Keratinocyte (primary cell): ENCODE data around the gene IRF8. TPM values are rescaled to one million over a fixed set of nuclear protein-coding genes. Genes with fewer than 3 reads are reported as not detected.

Source experiments
- DNase-seq: peaks from one replicate; pipeline ENCODE4 v3.0.0-alpha.2; 2011; ENCODE audit warnings: low read depth, missing footprints, low spot score
- FAIRE-seq: peaks from 2 replicates; lab custom pipeline; 2011; peaks lifted over from hg19 to GRCh38; lab: Jason Lieb, UNC
- H2AFZ ChIP-seq: 2 replicates; pipeline ENCODE4 v1.6.0; 2012; ENCODE audit warnings: low read length, control low read depth, inconsistent platforms; ENCODE audit not compliant: control insufficient read depth
- H3K27ac ChIP-seq: 2 replicates; pipeline ENCODE4 v1.5.1; 2011; ENCODE audit warnings: low read length; ENCODE audit not compliant: control insufficient read depth, insufficient read depth
- H3K27me3 ChIP-seq: 3 replicates; pipeline ENCODE4 v1.6.0; 2011; ENCODE audit warnings: low read length; ENCODE audit not compliant: control insufficient read depth, insufficient read depth; ENCODE audit errors: extremely low read depth
- H3K36me3 ChIP-seq, 2 experiments: 2 replicates in 1 of 2; 3 replicates in 1 of 2; pipeline ENCODE4 v1.5.1; 2011; ENCODE audit warnings: low read length in 2 of 2, mild to moderate bottlenecking in 1 of 2; ENCODE audit not compliant: control insufficient read depth in 2 of 2, insufficient read depth in 2 of 2; ENCODE audit errors: extremely low read depth in 1 of 2
- H3K4me1 ChIP-seq: 3 replicates; pipeline ENCODE4 v1.5.1; 2011; ENCODE audit warnings: low read length; ENCODE audit not compliant: control insufficient read depth, insufficient read depth; ENCODE audit errors: extremely low read depth
- H3K4me2 ChIP-seq: 3 replicates; pipeline ENCODE4 v1.6.0; 2011; ENCODE audit warnings: low read depth, low read length; ENCODE audit not compliant: control insufficient read depth, insufficient read depth; ENCODE audit errors: extremely low read depth
- H3K4me3 ChIP-seq, 3 experiments: fragments of 200-600 bp in 1 of 3; sonication (generic) in 1 of 3; 2 replicates in 2 of 3; 3 replicates in 1 of 3; pipeline ENCODE4 v1.5.1; 2011 to 2016; ENCODE audit warnings: low read length in 3 of 3, mild to moderate bottlenecking in 3 of 3, control low read depth in 2 of 3, inconsistent platforms in 1 of 3, low read depth in 1 of 3, mixed read lengths in 1 of 3, mixed run types in 1 of 3, moderate library complexity in 1 of 3; ENCODE audit not compliant: control insufficient read depth in 2 of 3, insufficient read depth in 2 of 3; ENCODE audit errors: extremely low read depth in 1 of 3
- H3K79me2 ChIP-seq: 2 replicates; pipeline ENCODE4 v1.6.0; 2012; ENCODE audit warnings: low read length; ENCODE audit not compliant: control insufficient read depth, insufficient read depth
- H3K9ac ChIP-seq: 3 replicates; pipeline ENCODE4 v1.6.0; 2011; ENCODE audit warnings: low read length; ENCODE audit not compliant: control insufficient read depth, insufficient read depth; ENCODE audit errors: extremely low read depth
- H3K9me1 ChIP-seq: 3 replicates; pipeline ENCODE4 v1.6.0; 2011; ENCODE audit warnings: low read length; ENCODE audit not compliant: control insufficient read depth, insufficient read depth; ENCODE audit errors: extremely low read depth
- H3K9me3 ChIP-seq: 2 replicates; pipeline ENCODE4 v1.5.1; 2012; ENCODE audit warnings: low read depth, low read length; ENCODE audit not compliant: control insufficient read depth
- H4K20me1 ChIP-seq: 3 replicates; pipeline ENCODE4 v1.6.0; 2011; ENCODE audit warnings: low read length; ENCODE audit not compliant: control insufficient read depth, insufficient read depth; ENCODE audit errors: extremely low read depth
- CTCF ChIP-seq, 3 experiments: IDR thresholded peaks in 1 of 3; conservative IDR thresholded peaks in 1 of 3; optimal IDR thresholded peaks in 1 of 3; 2 replicates in 2 of 3; 3 replicates in 1 of 3; pipeline versions ENCODE3 to v1.5.1; 2011; ENCODE audit warnings: low read length in 3 of 3, mild to moderate bottlenecking in 3 of 3, moderate library complexity in 2 of 3, control low read depth in 1 of 3, inconsistent platforms in 1 of 3; ENCODE audit not compliant: insufficient read depth in 2 of 3; ENCODE audit errors: extremely low read depth in 1 of 3
- EZH2 ChIP-seq: IDR thresholded peaks from one replicate; pipeline ENCODE4 v1.6.1; 2012; ENCODE audit warnings: inconsistent platforms, mild to moderate bottlenecking, low read length, moderate library complexity
- dilution Hi-C: fragments of 300-500 bp; cut with MboI; formaldehyde crosslinking; loops from one replicate; pipeline ENCODE4 v1.7.0; 2020; ENCODE audit warnings: low sequenced_read_pairs; ENCODE audit not compliant: extremely low pct_ligation_motif_present
- polyA plus RNA-seq, 5 experiments: library from polyadenylated mRNA; depleted of rRNA in 3 of 5; stranded (reverse) in 3 of 5; stranded (forward) in 1 of 5; unstranded in 1 of 5; fragments of >200 nt; gene quantifications; 1 replicate in 1 of 5; 2 replicates in 3 of 5; 3 replicates in 1 of 5; pipeline versions ENCODE4 v1.2.1 to v1.2.3, GENCODE V29; 2011 to 2012; ENCODE audit warnings: missing spikeins in 2 of 5, low read depth in 1 of 5, low replicate concordance in 1 of 5

IRF8 gene
- polyA plus RNA-seq, 1 donor (not counting 4 experiments of a cell fraction or from before 2014, with no cell fraction given), result not detected

- dilution Hi-C loops, result no loop called here
- FAIRE-seq (no peak), DNase-seq (no peak)
- Histone ChIP-seq H3K36me3 (no peaks in the 10 kb centered on the region), H3K79me2 (no peaks in the 10 kb centered on the region), H3K27ac (no peak overlapping the region), H3K9me1 (no peaks in the 10 kb centered on the region), H3K4me2 (no peak overlapping the region), H2AFZ (no peak overlapping the region), H3K9ac (no peak overlapping the region), H4K20me1 (no peaks in the 10 kb centered on the region), H3K27me3 (no peaks in the 10 kb centered on the region), H3K4me3 (no peak overlapping the region), H3K9me3 (no peaks in the 10 kb centered on the region), H3K4me1 (no peaks in the 10 kb centered on the region)
- TF ChIP-seq CTCF (optimal IDR thresholded peaks at IDR 0.05 in 1 of 3, IDR thresholded peaks at IDR 0.05 in 1 of 3, conservative IDR thresholded peaks at IDR 0.05 in 1 of 3; ENCODE audit: extremely low read depth in 1 of 3, insufficient read depth in 2 of 3, low read length in 3 of 3), result no peak
- no peak for TF ChIP-seq EZH2
These were observed 16.3 kb downstream of the IRF8 start for GRCh38 chr16:85915125-85915845.

- Histone ChIP-seq H3K27me3 (no peaks in the 10 kb centered on the region), H3K9ac (no peak overlapping the region), H3K9me1 (no peaks in the 10 kb centered on the region), H3K79me2 (no peaks in the 10 kb centered on the region), H2AFZ (no peak overlapping the region), H3K4me2 (no peak overlapping the region), H4K20me1 (no peaks in the 10 kb centered on the region), H3K9me3 (no peaks in the 10 kb centered on the region), H3K36me3 (no peaks in the 10 kb centered on the region), H3K4me1 (no peaks in the 10 kb centered on the region), H3K27ac (no peak overlapping the region), H3K4me3 (no peak overlapping the region)
- no peak for DNase-seq
- no peak for TF ChIP-seq CTCF (optimal IDR thresholded peaks at IDR 0.05 in 1 of 3, IDR thresholded peaks at IDR 0.05 in 1 of 3, conservative IDR thresholded peaks at IDR 0.05 in 1 of 3; ENCODE audit: extremely low read depth in 1 of 3, insufficient read depth in 2 of 3, low read length in 3 of 3)
- no peak for FAIRE-seq
- dilution Hi-C loops, result no loop called here
These were observed 17.4 kb downstream of the IRF8 start for GRCh38 chr16:85916141-85916890.
